GM21515 (cell line): ENCODE data around the gene VSIG10L2.

Experiments used
- ATAC-seq: cut with Tn5 transposase; IDR thresholded peaks from one replicate; pipeline ENCODE4 v1.9.1; 2021; ENCODE audit not compliant: unreplicated experiment

Gene VSIG10L2

GRCh38 chr11:125999234-125999880 lies 53.5 kb downstream of the VSIG10L2 start:
- no peak for ATAC-seq

- ATAC-seq = no peak
Observed at GRCh38 chr11:126002181-126002580, 56.3 kb downstream of the VSIG10L2 start.
